CD4-positive, alpha-beta T cell treated with Interleukin-15 for 1 hour (primary cell): ENCODE data around the gene NF2.

Source experiments
- DNase-seq: peaks from one replicate; pipeline ENCODE4 v3.0.0-alpha.2; 2020

The NF2 gene

DNA sequence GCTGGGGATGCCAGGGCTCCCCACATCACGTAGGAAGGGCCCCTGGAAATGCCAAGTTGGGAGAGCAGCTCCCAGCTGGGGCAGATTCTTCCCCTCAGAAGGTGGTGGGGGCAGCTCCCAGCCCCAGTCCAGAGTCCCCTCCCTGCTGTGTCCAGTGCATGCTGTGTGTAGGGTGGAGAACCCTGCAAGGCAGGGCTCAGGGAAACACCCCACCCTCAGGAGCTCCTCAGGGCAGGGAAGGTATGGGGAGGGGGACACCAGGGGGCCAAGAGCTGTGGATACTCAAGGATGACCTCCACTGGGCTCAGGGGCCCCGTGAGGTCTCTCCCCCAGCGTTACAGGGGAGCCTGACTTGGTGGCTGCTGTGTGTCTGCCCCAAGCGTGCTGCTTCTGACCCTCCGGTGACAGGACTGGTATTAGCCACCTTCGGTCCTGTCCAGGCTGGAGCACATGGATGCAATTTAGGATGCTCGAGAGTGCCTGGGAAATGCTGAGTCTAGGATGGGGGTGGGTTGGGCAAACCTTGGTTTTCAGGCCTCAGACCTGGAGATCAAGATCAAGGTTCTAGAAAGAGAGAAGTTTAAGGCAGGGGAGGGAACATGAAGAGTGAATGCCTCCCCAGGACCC is 100.2 kb downstream of the NF2 start:
- no peak for DNase-seq

DNA sequence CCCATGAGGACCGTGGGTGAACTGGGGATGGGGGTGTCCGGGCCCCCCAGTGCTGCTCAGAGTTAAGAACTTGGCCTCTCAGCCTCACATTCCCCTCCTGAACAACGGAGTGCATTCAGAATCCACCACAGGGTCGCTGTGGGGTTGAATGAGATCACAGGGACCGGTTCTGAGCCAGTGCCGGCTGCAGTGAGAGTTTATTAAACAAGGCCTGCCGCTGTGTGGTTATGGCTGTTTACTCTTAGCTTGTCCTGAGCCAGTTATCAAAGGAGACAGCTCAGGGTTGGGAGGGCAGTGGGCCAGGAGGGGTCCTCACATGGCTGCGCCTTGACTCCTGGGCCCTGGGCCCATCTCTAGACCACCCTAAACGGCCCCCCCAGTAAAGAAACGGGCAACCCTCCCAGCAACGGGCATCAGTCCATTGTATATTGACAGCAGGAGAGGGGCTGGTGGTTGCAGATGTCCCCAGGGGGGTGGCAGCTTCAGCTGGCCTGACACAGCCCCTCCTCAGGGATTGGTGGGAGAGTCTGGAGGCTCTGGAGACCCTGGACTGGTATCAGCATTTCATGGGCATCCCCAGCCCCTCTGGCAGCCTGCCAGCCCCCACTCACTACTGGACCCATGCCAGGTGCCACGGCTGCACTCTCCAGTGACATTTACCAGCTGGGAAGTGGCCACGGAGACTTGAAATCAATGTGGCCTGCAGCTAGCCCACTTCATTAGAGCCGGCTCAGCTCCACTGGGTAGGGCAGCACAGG is 101.3 kb downstream of the NF2 start:
- DNase-seq = no peak

DNA sequence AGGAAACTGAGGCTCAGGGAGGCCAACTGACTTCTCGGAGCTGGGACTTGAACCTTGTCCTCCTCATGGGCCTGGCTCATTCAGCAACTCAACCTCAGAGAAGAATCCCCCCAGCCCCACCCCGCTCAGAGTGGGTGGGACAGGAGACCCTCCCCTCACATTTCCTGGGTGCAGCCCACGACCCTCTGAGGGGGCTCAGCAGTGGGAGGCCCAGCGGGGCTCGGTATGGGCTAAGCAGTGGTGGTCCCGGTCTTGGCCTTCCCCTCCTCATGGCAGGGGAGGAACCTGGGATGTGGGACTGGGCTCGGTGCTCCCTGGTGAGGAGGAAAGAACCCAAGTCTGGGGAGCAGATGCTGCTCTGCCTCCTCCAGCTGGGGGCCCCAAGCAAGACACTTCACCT is 102.2 kb downstream of the NF2 start:
- no peak for DNase-seq

DNA sequence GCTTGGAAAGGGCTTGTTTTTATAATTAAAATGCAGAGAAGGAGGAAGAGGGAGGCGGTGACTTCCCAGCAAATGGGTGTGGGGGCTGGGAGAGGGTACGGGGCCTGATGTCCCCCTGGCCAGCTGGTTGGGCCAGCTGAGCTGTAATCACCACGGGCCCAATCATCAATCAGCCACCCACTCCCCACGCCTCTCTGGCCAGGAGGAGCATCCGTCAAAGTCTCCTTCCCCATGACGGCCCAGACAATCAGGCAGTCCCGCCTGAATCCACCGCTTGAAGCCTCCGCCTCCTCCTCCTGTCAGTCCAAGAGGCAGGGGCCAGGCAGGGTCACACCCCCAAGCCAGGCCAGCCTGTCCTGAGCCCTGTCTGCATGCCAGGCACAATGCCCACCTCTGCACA is 103.1 kb downstream of the NF2 start:
- no peak for DNase-seq

DNA sequence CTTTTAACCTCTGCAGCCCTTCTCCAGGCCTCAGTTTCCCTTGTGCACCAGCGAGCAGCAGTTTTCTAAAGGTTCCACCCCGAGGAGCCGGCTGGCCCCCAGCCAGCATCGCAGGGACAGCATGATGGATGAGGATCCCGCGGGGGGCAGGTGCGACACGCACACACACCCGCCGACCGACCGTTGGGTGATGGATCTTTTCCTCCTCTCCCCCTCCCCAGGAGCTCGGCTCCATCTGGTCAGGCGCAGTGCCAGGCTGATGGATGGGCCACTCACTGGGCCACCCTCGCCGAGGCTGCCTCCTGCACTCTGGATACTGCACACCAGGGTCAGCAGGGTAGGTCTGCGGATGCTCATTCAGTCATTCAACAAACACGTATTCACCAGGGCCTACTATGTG is 103.6 kb downstream of the NF2 start:
- no peak for DNase-seq

DNA sequence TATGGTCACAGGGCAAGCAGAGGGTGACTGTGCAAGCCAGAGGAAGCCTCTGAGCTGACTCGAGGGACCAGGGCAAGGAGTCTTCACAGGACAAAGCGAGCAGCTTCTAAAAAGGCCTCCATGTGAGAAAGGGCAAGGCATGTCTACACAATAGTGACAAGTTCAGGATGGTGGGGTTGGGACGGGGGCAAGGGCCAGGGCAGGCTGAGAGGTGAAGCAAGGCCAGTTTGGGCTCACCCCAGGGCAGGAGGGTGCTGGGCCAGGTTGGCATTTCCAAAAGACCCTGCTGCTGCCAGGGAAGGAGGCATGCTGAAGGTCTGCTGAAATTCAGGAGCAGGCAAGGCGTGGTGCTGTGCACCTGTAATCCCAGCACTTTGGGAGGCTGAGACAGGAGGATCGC is 104.0 kb downstream of the NF2 start:
- DNase-seq = no peak

DNA sequence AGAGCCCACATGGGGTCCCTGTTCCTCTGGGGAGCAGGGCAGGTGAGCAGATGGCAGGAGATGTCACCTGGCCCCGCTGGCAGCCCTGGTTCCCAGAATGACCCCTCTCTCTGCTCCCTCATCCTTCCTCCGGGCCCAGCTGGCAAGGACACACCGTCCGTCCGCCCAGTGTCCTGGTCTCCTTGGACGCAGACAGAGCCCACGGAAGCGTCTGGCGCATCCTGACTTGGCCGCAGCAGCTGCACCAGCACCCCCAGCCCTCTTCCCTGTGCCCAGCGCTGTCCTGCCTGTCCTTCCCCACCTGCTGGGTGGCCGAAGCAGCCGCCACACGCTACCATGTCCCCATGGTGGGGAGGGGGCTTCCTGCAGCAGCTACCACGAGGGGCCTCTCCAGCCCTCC is 106.8 kb downstream of the NF2 start:
- no peak for DNase-seq

DNA sequence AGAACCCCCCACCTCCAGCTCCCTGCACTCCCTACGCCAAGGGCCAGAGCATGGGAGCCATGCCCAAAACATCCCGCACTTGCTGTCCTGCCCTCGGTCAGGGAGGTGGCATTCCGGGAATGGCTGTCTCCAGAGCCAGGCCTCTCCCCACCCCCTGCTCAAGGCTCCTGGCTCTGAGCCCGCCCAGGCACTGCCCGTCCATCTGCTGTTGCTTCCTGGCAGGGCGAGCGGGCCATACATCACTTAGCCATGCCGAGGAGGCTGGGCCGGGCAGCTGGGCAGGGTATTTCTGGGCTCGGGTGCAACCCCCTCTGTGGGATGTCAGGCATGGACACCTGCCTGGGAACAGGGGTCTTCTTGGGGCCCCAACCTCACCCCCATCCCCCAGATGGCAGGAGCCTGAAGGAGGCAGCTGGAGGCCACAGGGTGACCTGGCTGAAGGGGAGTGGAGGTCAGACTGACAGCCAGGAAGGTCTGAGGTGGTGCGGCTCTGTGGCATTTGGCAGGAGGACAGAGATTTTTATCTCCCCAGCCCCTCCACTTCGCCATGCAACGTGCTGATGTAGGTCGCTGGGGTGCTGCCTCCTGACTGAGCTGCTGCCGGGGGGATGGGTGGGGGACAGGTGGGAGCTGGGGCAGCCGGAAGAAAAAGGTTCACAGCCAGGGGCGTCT is 107.6 kb downstream of the NF2 start:
- no peak for DNase-seq

DNA sequence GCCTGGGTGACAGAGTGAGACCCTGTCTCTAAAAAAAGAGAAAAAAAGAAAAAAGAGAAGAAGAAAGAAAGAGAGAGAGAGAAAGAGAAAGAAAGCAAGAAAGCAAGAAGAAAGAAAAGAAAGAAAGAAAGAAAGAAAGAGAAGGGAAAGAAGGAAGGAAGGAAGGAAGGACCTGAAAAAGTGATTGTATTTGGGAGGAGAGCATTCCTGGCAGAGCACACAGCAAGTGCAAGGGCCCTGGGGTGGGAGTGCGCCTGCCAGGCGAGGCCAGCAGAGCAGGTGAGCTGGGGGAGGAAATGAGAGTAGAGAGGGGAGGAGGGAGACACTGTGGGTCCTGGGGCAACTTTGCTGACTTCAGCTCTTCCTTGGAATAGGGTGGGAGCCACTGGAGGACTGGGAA is 108.7 kb downstream of the NF2 start:
- DNase-seq = no peak

DNA sequence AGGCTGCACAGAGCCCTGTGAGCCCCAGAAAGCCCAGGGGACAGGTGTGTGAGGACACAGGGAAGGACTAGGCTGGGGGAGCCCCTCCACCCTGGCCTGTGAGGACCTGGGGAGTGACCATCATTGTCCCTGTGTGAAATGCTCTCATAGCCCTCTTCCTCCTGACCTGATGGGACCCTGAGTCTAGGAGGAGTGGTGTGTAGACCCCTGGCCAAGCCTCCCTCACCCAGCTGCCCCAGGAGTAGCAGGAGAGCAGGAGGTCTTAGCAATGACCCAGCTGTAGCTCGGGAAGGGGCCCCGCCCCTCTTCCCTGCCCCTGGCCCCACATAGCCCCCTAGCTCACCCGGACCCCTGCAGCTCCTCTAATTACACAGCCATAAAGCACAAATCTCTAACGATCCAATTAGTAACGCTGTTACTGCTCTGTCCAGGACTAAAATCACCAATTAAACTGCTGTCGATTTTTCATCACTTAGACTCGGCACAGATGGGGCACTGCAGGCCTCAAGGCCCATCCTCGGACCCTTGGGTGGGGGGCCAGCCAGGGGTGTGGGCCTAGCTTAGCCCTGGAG is 109.8 kb downstream of the NF2 start:
- DNase-seq = no peak

DNA sequence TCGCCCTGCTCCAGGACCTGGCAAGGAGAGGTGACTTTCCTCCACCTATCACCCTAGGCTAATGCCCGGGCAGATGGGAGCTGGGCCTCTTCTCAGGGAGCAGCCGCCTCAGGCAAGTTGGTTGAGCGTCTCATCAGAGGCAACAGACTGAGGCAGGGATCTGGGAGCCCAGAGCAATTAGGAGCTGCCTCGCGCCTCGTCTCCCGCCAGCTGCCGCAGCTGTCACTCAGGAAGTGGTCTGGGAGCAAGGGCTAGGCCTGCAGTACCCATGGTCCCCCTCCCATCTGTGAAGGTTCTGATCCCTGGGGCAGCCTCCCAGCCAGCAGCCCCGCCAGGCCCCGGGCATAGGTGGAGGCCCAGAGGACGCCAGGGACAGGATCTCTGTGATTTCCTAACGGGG is 111.8 kb downstream of the NF2 start:
- no peak for DNase-seq

DNA sequence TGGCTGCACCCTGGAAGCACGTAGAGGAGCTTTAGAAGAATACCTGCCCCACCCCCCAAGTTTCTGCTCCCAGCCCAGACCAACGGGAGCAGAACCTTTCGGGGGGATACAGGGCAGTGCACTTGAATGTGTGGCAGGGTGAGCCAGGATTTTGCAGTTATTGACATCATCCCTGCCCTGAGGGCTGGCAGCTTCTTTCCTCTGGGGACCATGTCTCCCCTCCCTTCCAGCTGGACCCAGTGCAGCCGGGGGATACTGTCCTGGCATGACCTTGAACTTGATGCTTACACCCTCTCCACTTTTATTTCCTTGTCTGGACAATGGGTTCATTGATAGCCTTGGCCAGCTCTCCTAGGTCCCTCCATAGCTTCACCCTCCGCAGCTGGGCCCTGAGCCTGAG is 112.3 kb downstream of the NF2 start:
- DNase-seq = no peak

DNA sequence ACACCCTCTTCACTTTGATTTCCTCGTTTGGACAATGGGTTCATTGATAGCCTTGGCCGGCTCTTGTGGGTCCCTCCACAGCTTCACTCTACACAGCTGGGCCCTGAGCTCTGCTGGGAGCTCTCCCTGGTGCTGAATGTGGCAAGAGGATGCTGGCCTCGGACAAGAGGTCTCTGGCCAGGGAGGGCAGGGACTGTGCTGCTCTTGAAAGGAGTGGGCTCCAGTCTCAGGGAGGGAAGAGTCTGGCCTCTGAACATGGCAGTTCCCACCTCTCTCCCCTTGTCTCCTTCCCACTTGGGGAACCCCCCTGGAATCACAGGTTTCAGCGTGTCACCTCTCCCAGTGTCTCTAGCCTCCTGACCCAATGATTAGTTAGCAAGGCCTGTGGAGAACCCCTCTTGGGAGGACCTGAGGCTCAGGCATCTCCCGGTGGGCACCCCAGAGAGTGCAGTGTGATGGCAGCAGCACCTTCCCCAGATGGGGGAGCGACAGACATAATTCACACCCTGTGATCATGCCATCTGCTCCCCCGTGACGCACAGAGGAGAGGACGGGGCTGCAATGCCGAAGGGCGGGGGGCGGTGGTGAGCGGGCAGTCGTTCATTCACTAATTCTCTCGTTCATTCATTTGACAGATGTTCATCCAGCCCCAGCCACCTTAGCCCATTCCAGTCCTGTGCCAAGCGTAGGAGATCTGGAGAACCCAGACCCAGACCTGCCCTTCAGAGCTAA is 113.5 kb downstream of the NF2 start:
- DNase-seq = no peak

DNA sequence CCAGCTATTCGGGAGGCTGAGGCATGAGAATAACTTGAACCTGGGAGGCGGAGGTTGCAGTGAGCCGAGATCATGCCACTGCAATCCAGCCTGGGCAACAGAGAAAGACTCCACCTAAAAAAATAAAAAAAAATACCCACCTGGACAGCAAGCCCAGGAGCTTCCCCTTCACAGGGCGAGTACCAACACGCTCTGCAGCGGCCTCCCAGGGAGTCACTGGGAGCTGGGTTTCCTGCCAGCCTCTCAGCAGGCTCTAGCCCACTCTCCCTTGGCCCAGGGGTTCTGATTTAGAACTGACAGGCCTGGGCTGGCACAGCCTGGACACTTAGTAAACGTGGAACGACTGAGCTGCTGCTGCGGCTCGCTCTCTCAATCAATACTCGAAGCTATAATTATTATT is 114.4 kb downstream of the NF2 start:
- no peak for DNase-seq

DNA sequence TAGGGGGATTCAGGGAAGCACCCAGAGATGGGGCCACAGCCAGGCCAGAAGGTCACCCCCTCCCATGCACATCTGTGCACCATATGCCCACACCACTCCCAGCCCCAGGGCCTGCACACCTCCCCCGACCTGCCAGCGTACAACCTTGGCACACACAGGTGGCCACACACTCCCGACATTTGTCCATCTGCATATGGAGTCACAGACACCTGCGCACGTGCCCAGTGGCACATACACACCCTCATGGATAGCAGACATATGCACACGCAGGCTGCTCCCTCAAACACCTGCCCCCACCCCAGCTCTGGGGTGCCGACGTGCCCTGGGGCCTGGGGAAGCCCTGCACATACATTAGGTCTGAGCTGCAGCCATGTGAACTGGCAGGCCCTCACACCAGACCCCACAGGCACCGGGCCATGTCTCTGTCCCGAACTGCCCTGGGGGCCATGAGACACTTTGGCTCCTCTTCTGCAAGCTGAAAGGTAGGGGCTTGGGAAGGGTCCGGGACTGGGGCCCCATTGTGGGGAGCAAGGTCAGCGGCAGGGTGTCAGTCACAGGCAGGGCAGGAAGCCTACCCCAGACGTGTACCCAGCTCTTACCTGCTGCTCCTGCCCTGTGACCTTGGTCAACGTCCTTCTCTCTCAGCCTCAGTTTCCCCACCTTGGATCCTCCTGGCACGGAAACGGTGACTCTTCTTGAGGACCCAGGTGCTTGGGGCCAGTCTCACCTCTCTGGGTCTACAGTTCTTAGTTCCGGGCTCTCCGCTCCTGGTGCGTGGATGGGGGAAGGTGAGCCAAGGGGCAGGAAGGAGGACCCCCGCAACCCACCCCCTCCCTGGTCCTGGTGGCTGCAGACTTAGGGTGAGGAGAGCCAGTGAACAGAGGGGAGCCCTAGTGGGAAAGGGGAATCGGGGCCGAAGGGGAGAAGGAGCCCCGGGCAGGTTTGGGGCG is 115.8 kb downstream of the NF2 start:
- no peak for DNase-seq

DNA sequence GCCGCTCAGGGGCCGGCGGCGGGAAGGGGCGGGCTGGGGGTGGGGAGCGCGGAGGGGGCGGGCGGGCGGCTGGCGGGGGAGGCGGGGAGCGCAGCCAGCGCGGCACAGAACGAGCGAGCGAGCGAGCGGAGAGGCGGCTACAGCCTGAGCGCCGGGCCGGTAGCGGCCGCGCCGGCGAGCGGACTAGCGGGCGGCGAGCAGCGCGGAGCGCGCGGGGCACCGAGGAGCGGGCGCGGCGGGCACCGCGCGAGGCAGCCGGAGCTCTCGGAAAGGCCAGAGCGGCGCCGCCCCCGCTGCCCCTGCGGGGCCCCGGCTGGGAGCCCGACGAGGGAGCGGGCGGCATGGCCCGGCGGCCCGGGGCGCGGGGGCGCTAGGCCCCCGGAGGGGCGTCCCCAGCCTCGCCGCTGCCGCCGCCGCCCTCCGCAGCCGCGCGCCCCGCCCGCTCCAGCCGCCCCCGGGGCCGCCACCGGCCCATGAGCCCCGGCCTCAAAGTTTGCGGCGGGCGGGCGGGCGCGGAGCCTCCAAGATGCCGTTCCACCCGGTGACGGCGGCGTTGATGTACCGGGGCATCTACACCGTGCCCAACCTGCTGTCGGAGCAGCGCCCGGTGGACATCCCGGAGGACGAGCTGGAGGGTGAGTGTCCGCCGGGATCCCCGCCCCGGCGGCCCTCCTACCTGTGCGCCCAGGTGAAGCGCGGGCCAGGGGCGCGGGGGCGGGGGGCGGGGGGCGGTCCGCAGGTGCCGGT is 116.6 kb downstream of the NF2 start, which contains the start of gene CABP7:
TSS of gene CABP7 (plus strand) at position 105 of the 747 bp plus-strand sequence. CDS start at position 527, 422 bp downstream.
- no peak for DNase-seq

DNA sequence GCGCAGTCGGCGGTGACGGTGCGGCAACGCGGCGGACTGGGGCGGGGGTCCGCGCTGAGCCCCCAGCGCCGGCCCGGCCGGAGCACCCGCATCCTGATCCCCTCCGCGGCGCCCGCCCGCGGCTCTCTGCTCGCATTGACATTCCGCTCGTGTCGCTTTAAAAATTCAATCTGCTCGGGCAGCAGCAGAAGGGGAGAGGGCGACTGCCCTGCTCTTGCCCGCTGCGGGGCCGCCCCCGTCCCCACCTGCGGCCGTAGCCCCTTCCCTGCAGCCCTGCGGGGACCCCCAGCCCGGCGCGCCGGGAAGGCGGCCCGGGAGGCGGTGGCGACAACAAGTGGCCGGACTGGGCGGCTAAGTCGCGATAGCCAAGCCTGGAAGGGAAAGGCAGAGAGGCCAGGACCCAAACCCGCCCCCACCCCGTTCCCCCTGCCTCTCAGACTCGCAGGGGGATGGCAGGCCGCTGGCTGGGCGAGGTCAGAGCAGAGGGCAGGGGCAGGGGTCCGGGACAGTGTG is 117.4 kb downstream of the NF2 start:
- no peak for DNase-seq

DNA sequence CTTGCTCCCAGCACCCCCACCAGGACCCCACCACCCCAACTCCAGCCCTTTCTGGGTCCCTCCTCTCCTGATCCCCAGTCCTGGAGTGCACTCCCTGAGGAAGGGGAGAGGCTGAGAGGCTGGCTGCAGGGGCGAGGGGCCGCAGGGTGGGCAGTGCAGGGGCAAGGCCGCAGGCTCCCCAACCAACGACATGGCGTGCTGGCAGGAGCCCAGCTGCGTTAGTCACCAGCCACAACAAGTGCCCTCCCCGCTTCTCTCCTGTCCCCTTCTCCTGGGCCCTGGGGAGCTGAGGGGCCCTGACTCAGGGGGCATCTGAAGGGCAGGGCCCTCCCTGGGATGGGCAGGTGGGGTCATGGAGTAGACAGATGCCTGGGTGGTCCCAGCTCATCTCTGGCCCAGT is 118.7 kb downstream of the NF2 start:
- no peak for DNase-seq

DNA sequence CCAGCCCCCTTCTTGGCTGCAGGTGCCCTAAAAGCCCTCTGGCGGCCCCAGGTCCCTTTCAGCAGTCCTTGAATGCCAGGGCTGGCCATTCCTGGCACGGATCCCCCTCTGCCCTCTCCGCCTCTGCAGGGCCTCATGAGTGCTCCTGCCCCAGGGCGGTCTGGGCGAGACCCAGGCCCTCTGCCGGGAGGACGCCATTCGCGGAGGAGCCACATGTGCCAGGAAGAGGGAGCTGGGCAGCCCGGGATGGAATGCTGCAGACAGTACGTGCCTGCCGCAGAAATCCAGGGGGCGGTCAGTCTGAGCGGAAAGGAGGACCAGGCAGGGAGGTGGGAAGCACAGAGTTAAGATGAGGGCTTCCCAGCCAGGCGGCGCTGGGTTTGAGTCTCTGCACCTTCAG is 119.2 kb downstream of the NF2 start:
- DNase-seq = no peak

DNA sequence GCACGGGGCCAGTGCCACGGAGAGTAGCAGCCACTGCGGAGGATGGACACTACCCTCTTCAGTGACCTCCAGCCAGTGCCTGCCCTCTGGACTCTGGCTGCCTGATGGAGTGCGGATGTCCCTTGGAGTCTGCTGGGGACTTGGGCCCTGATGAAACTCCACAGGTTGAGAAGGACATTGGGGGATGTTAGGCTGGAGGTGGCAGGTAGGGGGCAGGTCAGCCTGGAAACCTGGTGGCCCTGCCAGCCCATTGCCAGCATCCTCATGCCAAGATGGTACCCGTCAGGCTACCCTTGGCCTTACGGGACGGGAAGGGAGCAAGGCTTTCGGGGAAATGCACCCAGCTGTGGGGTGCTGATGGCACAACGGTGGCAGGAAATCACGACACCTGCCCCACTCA is 120.3 kb downstream of the NF2 start:
- no peak for DNase-seq

DNA sequence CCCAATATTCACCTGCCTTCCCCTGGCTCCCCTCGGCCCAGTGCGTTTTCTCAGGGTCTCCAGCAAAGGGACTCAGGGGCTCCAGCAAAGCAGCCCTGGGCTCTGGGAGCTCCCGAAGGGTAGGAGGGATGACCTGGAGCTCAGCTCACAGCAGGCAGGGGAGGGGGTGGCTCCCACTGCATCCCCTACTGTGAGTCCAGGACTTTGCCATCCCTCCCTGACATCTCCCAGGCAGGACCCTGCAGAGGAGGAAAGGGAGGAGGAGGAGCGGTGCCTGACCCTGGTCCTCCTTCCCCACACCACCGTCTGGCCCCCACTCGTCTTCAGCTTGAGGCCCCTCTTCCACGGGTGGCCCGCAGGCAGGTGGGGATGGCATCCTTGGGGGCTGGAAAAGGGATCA is 121.4 kb downstream of the NF2 start:
- no peak for DNase-seq
